IMR-90 (cell line): Measurements from ENCODE around the gene NANOS1. TPM values are rescaled to one million over a fixed set of nuclear protein-coding genes. Genes with fewer than 3 reads are reported as not detected.

Experiments
- ATAC-seq: fragments of 200-7000 bp; cut with Tn5 transposase; 2 replicates; pipeline ENCODE4 v1.9.1; 2020; ENCODE audit warnings: low read depth, mild to moderate bottlenecking, moderate library complexity
- BruUV-seq: library from RNA; stranded (reverse); fragments of 400-500 nt; replicated peaks from 2 replicates; lab custom pipeline; 2021; lab: Mats Ljungman, UMichigan
- CTCF ChIA-PET: fragments of 300-600 bp; formaldehyde crosslinking; extraction: SDS; loops from one replicate; lab custom pipeline; 2021; ENCODE audit warnings: antibody characterized with exemption; lab: Yijun Ruan, JAX
- POLR2A ChIA-PET: fragments of 300-600 bp; sonication (Branson Sonifier 250); formaldehyde crosslinking; loops from one replicate; lab custom pipeline; 2022; ENCODE audit warnings: antibody characterized with exemption; ENCODE audit not compliant: unreplicated experiment; lab: Charles Lee
- DNase-seq: peaks from one replicate; pipeline ENCODE4 v3.0.0; 2013
- H2AFZ ChIP-seq: replicated peaks from 2 replicates; pipeline ENCODE3; 2013; ENCODE audit warnings: low read length, mild to moderate bottlenecking; ENCODE audit not compliant: poor library complexity
- H2AK5ac ChIP-seq: 2 replicates; pipeline ENCODE4 v1.6.1; 2013; ENCODE audit warnings: low read depth, low read length, inconsistent platforms
- H2AK9ac ChIP-seq: replicated peaks from 2 replicates; pipeline ENCODE3; 2013; ENCODE audit warnings: mild to moderate bottlenecking, low read depth, low read length, moderate library complexity; ENCODE audit not compliant: poor library complexity
- H2BK120ac ChIP-seq: 2 replicates; pipeline ENCODE4 v1.6.1; 2013; ENCODE audit warnings: low read depth, low read length, inconsistent platforms
- H2BK15ac ChIP-seq: 3 replicates; pipeline ENCODE4 v1.6.1; 2013; ENCODE audit warnings: low read depth, low read length, inconsistent platforms
- H2BK20ac ChIP-seq: 2 replicates; pipeline ENCODE4 v1.6.1; 2013; ENCODE audit warnings: low read depth, mild to moderate bottlenecking, inconsistent platforms, low read length, moderate library complexity
- H2BK5ac ChIP-seq: 2 replicates; pipeline ENCODE4 v1.6.1; 2013; ENCODE audit warnings: mild to moderate bottlenecking, low read depth, low read length, inconsistent platforms; ENCODE audit not compliant: poor library complexity, severe bottlenecking
- H3K14ac ChIP-seq: replicated peaks from 2 replicates; pipeline ENCODE4 v1.6.1; 2013; ENCODE audit warnings: low read depth, low read length, inconsistent platforms
- H3K18ac ChIP-seq: 2 replicates; pipeline ENCODE4 v1.6.1; 2013; ENCODE audit warnings: low read depth, low read length, control low read depth
- H3K23ac ChIP-seq: 2 replicates; pipeline ENCODE4 v1.6.1; 2013; ENCODE audit warnings: low read depth, low read length, inconsistent platforms
- H3K27ac ChIP-seq: 2 replicates; pipeline ENCODE4 v1.5.1; 2013; ENCODE audit warnings: mild to moderate bottlenecking, control low read depth, low read length; ENCODE audit not compliant: insufficient read depth
- H3K27me3 ChIP-seq: 2 replicates; pipeline ENCODE4 v1.6.1; 2013; ENCODE audit warnings: low read length; ENCODE audit not compliant: control insufficient read depth, insufficient read depth
- H3K36me3 ChIP-seq: 2 replicates; pipeline ENCODE4 v1.6.1; 2013; ENCODE audit warnings: low read length, mixed read lengths; ENCODE audit not compliant: control insufficient read depth, insufficient read depth
- H3K4ac ChIP-seq: 2 replicates; pipeline ENCODE4 v1.6.1; 2013; ENCODE audit warnings: low read depth, low read length, inconsistent platforms
- H3K4me1 ChIP-seq: 2 replicates; pipeline ENCODE4 v1.6.1; 2013; ENCODE audit warnings: low read length, mixed read lengths; ENCODE audit not compliant: control insufficient read depth, insufficient read depth
- H3K4me2 ChIP-seq: 2 replicates; pipeline ENCODE4 v1.6.1; 2013; ENCODE audit warnings: low read depth, mild to moderate bottlenecking, control low read depth, low read length, moderate library complexity
- H3K4me3 ChIP-seq: 2 replicates; pipeline ENCODE4 v1.5.1; 2013; ENCODE audit warnings: low read depth, mild to moderate bottlenecking, control low read depth, low read length, moderate library complexity; ENCODE audit not compliant: insufficient read depth
- H3K56ac ChIP-seq: 2 replicates; pipeline ENCODE4 v1.6.1; 2013; ENCODE audit warnings: low read length, inconsistent platforms; ENCODE audit not compliant: insufficient read depth; ENCODE audit errors: extremely low read depth
- H3K79me1 ChIP-seq, 2 experiments: 2 replicates each; pipeline ENCODE4 v1.6.1; 2013; ENCODE audit warnings: low read length in 2 of 2, inconsistent platforms in 1 of 2, low read depth in 1 of 2
- H3K9ac ChIP-seq: 2 replicates; pipeline ENCODE4 v1.6.1; 2013; ENCODE audit warnings: low read depth, low read length, control low read depth
- H3K9me1 ChIP-seq: 2 replicates; pipeline ENCODE4 v1.6.1; 2013; ENCODE audit warnings: low read length, inconsistent platforms; ENCODE audit not compliant: insufficient read depth
- H3K9me3 ChIP-seq: 2 replicates; pipeline ENCODE4 v1.6.1; 2013; ENCODE audit warnings: low read length; ENCODE audit not compliant: control insufficient read depth, insufficient read depth
- H4K20me1 ChIP-seq: 2 replicates; pipeline ENCODE4 v1.6.1; 2013; ENCODE audit warnings: low read length, inconsistent platforms; ENCODE audit not compliant: insufficient read depth
- H4K5ac ChIP-seq: 2 replicates; pipeline ENCODE4 v1.6.1; 2013; ENCODE audit warnings: mild to moderate bottlenecking, low read depth, low read length, control low read depth
- H4K8ac ChIP-seq, 2 experiments: 2 replicates each; pipeline ENCODE4 v1.6.1; 2013; ENCODE audit warnings: low read depth in 2 of 2, low read length in 2 of 2, control low read depth in 1 of 2, inconsistent platforms in 1 of 2
- H4K91ac ChIP-seq: 2 replicates; pipeline ENCODE4 v1.6.1; 2013; ENCODE audit warnings: low read depth, low read length, inconsistent platforms; ENCODE audit not compliant: insufficient read depth
- CTCF ChIP-seq: conservative IDR thresholded peaks from 2 replicates; pipeline ENCODE4 v1.5.1; 2012; ENCODE audit warnings: mild to moderate bottlenecking, low read depth, low read length, improper control_type of control experiment
- FOS ChIP-seq: fragments of 150-350 bp; IDR thresholded peaks from 2 replicates; pipeline ENCODE4 v1.6.1; 2016; ENCODE audit warnings: low read depth, low read length
- MAFK ChIP-seq: IDR thresholded peaks from 2 replicates; pipeline ENCODE4 v1.6.1; 2012; ENCODE audit warnings: low read depth, low read length, improper control_type of control experiment
- MAZ ChIP-seq: IDR thresholded peaks from 2 replicates; pipeline ENCODE4 v1.6.1; 2012; ENCODE audit warnings: low read depth, mild to moderate bottlenecking, low read length, improper control_type of control experiment, moderate library complexity, borderline replicate concordance
- WGBS, 2 experiments: methylation state at CpG; one replicate each; pipeline versions ENCODE4 v1.1.5 to v1.1.7; 2013; ENCODE audit warnings: missing lambda C conversion rate in 2 of 2; ENCODE audit not compliant: insufficient read length in 1 of 2; ENCODE audit errors: extremely low coverage in 2 of 2; 5-methylcytosine and 5-hydroxymethylcytosine counted together
- dilution Hi-C: fragments of 300-500 bp; cut with HindIII; formaldehyde crosslinking; loops from one replicate; pipeline ENCODE4 v1.14.3; 2018; ENCODE audit warnings: low sequenced_read_pairs; ENCODE audit not compliant: unreplicated experiment
- in situ Hi-C: fragments of 300-500 bp; cut with MboI; formaldehyde crosslinking; loops from 3 replicates; pipeline ENCODE4 v1.14.3; 2019; ENCODE audit warnings: low sequenced_read_pairs, inconsistent platforms, mixed read lengths
- intact Hi-C: fragments of 100-400 bp; cut with micrococcal nuclease; formaldehyde crosslinking; loops from 2 replicates; pipeline ENCODE4 v1.10.0; 2022
- polyA plus RNA-seq, 3 experiments: library from polyadenylated mRNA; depleted of rRNA; stranded (reverse); fragments of >200 nt; gene quantifications; 2 replicates each; pipeline ENCODE4 v1.2.3, GENCODE V29; 2012; ENCODE audit warnings: low replicate concordance in 1 of 3
- total RNA-seq: library from RNA; depleted of rRNA; stranded (reverse); fragments of >200 nt; gene quantifications from 2 replicates; pipeline ENCODE4 v1.2.3, GENCODE V29; 2012

Gene NANOS1
- total and polyA plus RNA-seq, 2 of the 4 experiments (the other 2 are of a cell fraction) = under 0.01 to 0.12 TPM

- Histone ChIP-seq H2AFZ (peak overlapping the region; percentile 66), H3K27ac (no peak overlapping the region), H4K5ac (no peak overlapping the region), H3K56ac (no peak overlapping the region), H3K79me1 (peaks cover 3 to 16% of the 10 kb centered on the region in 2 experiments), H3K4ac (no peak overlapping the region), H3K9me3 (no peaks in the 10 kb centered on the region), H3K4me3 (peak overlapping the region; percentile 60; the same call in 1 of the 2 replicates), H3K14ac (no peak overlapping the region), H4K20me1 (peaks cover 37% of the 10 kb centered on the region), H2BK5ac (no peak overlapping the region), H4K8ac (no peak overlapping the region), H4K91ac (no peak overlapping the region), H3K36me3 (peaks cover 5% of the 10 kb centered on the region), H3K9ac (no peak overlapping the region), H3K4me1 (peaks cover 9% of the 10 kb centered on the region), H2BK20ac (no peak overlapping the region), H3K18ac (no peak overlapping the region), H3K27me3 (peaks cover 2% of the 10 kb centered on the region; the same call in 1 of the 2 replicates), H2AK5ac (no peak overlapping the region), H3K23ac (no peak overlapping the region; the same call in 1 of the 2 replicates), H2AK9ac (peak overlapping the region; percentile 67), H3K4me2 (peak overlapping the region; percentile 27; the same call in 1 of the 2 replicates), H2BK120ac (no peak overlapping the region), H2BK15ac (no peak overlapping the region), H3K9me1 (no peaks in the 10 kb centered on the region; the same call in 1 of the 2 replicates)
- dilution Hi-C loops = no loop called here
- intact Hi-C loops = loop anchor here (10.0 kb wide), 1 partner anchor 304 kb away; no protein-coding TSS in a partner anchor
- DNase-seq = peak; percentile 81
- peak; percentile 84 for ATAC-seq
- ChIA-PET CTCF (no interaction called here), POLR2A (interaction anchor here (0.6 kb wide), 2 partner anchors 152 to 224 kb away, joined by 3 to 7 read pairs; no protein-coding TSS in a partner anchor)
- no TSS peak for BruUV-seq
- 33% methylated on average over 11 of the region's 68 CpGs; no CpG with 5 or more reads in 1 of the 2 experiments for WGBS, 2 experiments
- TF ChIP-seq MAZ (peak; percentile 56; the same call in 1 of the 2 replicates), FOS (0 out of 2 replicates have a peak, but pooled peaks have one; percentile 11), MAFK (no peak), CTCF (peak; percentile 26; the same call in 1 of the 2 replicates)
- in situ Hi-C loops = loop anchor here (10.0 kb wide), 1 partner anchor 274 kb away; the partner anchor contains the start of gene CACUL1
These were observed 458 bp upstream of the NANOS1 start for GRCh38 chr10:119028900-119029612.
